GM18502 (cell line): ENCODE measurements around the gene SMYD3.
"Not testable (repeated sequence)": the region's sequence is repeated elsewhere in the genome, so short reads cannot be mapped to it uniquely, and the experiment has no call there.

Experiments
- ATAC-seq: cut with Tn5 transposase; IDR thresholded peaks from one replicate; pipeline ENCODE4 v1.9.1; 2021; ENCODE audit warnings: mild to moderate bottlenecking; ENCODE audit not compliant: unreplicated experiment, poor library complexity

SMYD3 gene

DNA sequence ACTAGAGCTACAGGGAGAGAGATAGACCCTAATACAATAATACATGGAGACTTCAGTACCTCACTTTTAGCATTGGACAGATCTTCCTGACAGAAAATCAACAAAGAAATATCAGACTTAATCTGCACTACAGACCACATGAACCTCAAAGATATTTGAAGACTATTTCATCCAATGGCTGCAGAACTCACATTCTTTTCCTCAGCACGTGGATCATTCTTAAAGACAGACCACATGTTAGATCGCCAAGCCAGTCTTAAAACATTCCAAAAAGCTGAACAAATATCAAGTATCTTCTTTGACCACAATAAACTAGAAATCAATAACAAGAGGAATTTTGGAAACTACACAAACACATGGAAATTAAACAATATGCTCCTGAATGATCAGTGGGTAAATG, 776.3 kb downstream of the SMYD3 start:
- no peak for ATAC-seq

DNA sequence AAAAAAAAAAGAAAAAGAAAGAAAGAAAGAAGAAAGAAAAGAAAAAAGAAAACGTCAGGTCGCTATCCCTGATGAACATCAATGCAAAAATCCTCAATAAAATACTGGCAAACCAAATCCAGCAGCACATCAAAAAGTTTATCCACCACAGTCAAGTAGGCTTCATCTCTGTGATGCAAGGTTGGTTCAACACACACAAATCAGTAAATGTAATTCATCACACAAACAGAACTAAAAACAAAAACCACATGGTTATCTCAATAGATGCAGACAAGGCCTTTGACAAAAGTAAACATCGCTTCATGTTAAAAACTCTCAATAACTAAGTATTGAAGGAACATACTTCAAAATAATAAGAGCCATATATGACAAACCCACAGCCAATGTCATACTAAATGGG, 779.0 kb downstream of the SMYD3 start:
- not testable (repeated sequence) for ATAC-seq

DNA sequence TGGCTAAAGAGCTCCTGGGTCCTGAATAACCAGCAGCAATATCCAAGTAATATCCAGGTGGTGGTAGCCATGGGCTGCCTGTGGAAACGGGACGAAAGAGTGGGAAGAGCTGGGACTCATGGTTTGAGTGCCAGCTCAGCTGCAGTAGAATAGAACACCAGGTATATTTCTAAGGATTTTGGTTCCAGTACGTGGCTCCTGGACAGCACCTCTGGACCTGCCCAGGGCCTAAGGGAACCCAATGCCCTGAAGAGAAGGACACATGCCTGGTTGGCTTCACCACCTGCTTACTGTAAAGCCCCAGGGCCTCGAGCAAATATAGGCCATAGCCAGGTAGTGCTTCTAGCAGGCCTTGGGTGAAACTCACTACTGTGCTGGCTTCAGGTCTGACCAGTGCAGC, 785.6 kb downstream of the SMYD3 start:
- no peak for ATAC-seq

DNA sequence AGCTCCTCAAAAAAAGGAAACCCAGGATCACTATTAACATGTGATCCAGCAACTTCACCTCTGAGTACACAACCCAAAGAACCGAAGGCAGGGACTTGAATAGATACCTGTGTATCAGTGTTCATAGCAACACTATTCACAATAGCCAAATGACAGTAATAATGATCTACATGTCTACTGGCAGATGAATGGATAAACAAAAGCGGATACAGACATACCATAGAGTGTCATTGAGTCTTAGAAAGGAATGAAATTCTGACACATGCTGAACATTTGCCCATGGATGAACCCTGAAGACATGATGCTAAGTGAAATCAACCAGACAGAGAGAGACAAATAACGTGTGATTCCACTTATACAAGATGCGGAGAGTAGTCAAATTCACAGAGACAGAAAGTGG, 788.1 kb downstream of the SMYD3 start:
- ATAC-seq: no peak

DNA sequence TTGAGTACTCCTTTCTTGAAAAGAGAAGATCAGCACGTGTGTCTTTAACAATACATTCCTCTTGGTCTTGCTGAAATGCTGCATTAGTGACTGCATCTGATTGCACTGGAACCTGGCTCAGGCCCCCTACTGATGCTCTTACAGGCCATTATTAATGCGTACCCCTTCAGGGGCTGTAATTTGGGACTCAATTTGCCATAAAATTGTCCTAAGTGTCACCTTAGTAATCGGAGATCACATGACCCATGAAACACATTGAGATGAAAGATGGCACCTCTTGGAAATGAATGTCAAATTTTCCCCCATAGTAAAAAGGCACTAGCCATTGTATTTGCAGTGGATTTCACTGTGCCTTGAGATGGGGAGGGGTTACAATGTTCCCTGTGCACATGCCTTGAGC, 789.0 kb downstream of the SMYD3 start:
- no peak for ATAC-seq

DNA sequence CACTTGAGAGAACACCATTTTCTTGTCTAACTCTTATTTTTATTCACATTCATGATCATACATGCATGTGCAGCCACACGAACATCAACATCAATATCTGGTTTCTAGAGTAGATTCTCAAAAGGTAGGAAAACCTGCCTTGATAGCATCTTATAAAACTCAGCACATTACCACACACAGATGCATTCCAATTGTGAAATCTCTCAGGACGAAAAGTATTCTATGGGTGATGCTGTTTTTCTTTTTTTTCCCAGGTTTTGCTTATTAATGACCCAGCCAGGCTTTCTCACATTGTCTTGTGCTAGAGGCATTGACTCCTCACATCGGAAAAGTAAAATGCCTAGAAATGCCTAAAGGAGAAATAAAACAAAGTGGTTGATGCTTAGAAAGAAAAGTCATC, 789.5 kb downstream of the SMYD3 start:
- ATAC-seq: no peak

DNA sequence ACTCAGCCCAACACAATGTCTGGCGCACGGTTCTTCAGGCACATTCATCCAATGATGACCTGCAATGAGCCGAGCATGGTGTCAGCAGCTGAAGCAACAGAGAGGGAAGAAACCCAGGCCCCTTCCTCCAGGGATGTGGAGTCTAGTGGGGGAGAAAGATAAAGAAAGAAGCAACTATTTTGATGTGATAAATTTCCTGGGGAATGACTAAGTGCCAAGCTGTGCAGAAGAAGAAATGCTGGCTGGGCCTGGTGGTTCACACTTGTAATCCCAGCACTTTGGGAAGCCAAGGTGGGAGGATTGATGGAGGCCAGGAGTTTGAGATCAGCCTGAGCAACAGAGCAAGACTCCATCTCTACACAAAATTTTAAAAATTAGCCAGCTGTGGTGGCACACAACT, 790.5 kb downstream of the SMYD3 start:
- no peak for ATAC-seq

DNA sequence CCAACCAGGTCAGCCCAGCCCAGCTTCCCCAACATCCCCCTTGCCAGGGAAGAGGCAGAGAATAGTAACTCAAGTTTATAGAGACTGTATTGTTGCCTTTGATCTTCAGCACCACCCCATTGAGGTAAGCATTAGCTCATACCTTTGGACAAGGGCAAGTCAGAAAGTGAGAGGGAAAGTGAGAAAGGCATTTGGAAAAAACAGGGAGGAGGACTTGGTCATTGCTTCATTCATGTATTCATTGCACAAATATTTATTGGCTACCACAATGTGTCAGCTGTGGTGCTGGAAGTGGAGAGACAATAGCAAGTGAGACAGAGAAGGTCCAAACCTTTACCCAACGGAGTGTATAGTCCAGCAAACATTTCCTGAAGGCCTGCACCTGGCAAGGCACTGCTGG, 791.1 kb downstream of the SMYD3 start:
- no peak for ATAC-seq

DNA sequence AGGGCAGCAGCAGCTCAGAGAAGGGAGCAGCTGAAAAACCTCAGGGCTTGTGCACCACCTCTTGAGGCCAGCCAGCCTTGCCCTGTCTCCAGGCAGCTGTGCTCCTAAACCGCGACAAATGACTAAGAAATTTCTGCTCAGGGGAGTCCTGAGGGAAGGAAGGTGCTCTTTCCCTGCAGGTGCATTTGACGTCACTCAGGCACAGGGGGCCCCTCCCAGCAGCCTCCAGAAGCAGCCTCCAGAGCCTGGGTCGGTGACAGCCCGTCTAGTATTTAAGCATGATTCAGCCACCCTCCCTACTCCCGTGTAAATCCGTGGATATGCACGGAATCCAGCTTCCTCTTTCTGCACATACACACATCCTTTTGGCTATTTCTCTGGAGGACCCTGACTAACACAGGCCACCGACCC, 791.8 kb downstream of the SMYD3 start:
- ATAC-seq: no peak

DNA sequence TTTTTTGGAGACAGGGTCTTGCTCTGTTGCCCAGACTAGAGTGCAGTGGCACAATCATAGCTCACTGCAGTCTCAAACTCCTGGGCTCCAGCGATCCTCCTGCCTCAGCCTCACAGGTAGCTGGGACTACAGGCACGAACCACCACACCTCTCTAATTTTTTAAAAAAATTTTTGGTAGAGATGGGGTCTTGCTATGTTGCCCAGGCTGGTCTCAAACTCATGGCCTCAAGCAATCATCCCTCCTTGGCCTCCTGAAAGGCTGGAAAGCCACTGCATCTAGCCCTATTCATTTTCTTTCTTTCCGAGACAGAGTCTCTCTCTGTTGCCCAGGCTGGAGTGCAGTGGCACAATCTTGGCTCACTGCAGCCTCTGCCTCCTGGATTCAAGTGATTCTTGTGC, 793.1 kb downstream of the SMYD3 start:
- ATAC-seq: not testable (repeated sequence)

DNA sequence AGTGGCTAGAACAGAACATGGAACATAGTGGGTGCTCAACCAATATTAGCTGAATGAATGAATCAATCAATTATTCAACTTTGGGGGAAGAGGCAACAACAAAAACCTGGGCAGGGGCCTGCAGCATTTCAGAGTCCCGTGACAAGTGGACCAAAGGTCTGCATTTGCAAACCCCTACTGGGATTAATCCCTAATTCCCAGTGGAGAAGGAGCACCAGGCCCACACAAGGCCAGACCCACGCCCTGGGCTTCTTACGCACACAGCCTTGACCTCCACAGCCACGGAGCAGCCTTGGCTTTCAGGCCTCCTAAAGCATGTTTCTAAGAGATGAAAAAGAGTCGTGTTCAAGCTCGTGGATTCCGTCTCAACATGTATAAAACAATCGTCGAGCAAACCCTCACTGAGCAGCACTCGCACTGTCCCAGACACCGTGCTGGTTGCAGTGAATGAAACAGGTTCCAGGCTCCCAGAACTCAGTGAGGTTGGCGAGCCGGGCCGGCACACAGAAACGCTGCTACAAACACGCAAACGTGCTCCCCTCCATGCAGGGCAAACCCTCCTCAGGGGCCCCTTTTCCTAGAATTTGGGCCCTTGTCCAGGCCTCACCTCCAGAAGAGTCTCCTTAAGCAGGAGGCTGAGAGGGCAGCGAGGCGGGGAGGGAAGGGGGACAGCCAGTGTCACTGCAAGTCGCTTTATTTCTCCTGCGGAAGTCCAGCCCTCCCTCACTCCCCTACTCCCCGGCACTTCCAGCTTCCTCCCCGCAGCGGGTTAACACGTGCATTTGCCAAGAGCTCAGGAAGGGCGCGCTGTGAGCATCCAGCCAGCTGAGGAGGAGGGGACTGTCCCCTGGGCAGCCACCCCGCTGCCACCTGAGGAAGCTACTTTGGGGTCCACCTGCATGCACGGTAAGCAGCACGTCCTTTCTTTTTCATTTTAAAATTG, 795.8 kb downstream of the SMYD3 start:
- no peak for ATAC-seq

DNA sequence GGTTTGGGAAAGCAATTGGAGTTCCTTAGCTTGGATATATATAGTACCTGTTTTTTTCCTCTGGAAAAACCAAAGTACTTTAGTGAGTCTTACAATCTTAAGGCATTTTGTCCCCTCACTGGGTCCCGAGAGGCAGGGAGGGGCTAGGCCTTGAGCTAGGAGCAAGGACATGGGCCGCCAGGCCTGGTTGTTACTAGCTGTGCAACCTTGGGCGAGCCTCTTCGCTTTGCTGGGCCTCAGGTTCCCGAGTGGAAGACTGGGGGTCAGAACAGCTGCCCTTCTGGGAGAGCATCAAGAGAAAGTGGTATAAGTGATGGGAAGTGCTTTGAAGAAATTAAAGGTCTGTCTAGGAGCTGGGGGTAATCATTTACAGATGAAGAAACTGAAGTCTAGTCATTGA, 799.1 kb downstream of the SMYD3 start:
- no peak for ATAC-seq

DNA sequence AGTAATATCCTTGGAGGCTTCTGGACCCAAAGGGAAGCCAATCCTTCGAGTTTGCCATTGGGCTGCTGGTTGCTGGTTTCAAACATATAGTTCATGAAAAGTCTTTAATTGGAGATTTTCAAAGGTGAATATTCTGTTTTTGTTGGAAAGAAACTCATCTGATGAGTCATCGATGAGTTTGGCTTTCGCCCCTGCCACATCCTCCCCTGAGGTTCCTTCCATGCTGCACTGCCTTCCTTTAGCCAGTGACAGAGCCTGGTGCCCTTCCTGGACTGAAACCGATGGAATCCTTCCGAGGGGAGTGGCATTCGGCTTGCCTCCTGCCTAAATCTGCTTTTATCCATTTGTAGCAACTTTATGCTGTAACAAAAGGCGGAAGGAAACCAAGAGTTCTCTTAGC, 802.3 kb downstream of the SMYD3 start:
- no peak for ATAC-seq

DNA sequence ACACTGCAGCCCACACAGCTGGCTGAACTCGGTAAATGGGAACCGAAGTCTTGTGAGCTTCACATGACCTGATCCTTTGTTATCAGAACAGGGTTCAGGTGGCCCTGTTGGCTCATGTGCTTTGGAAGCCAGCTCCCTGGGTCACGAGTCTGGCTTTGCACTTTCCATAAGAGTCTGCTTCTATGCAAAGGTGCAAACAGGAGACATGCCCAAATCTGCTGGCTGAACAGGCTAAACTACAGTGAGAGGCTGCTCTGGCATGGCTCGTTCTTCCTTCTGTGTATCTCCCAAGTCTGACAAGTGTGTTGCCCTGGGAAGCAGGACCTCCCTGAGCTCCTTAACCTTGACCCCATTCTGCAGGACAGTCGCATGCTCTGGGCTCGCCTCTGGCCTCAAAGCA, 802.7 kb downstream of the SMYD3 start:
- no peak for ATAC-seq

DNA sequence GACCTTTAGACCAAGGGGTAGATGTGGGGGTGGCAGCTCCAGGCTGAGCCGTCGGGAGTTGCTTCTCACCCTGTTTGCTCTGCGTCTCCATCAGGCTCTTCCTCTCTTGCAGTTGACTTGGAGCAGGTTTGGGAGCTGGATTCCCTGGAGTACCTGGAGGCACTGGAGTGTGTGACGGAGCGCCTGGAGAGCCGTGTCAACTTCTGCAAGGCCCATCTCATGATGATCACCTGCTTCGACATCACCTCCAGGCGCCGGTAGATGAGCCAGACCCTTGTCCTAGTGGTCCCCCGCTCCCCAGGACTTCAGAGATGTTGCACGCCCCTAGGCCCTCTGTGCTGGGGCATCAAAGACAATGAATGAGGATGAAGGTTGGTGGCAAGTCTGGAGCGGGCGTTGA, 804.7 kb downstream of the SMYD3 start:
- no peak for ATAC-seq

DNA sequence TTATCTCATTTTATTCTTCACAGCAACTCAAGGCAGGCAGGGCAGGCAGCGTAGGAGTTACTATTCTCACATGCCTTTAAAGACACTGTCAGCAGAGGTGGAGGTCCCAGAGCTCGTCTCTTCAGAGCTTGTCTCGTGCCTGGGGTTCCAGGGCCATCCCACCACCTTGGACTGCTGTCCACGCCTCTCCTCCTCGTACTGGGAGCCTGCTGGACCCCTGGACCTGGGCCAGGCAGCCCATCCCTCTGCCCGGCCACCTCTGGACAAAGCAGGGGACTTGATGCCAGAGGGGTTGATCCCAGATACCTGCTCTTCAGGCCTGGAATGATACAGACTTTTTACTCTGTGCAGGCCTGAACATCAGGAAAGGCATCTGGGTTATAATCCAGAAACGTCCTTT, 805.4 kb downstream of the SMYD3 start:
- ATAC-seq: no peak

DNA sequence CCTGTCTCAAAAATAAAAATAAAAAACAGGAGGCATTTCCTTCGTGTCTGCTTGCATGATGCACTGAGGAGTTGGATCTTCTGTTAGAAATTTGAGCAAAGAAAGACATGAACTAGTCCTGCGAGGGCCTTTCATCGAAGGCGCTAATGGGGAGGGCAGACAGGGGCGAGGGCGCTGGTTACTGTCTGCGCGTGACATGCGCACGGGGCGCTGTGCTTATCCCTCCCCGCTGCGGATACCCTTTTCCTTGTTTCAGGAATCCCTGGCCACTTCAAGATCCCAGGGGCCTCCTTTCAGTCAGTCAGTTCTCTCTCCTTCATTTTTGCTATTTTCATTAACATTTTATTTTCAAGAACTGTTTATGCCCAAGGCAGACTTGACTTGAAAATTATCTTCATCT, 806.4 kb downstream of the SMYD3 start:
- no peak for ATAC-seq
